H1 (cell line): ENCODE results near the gene COL4A2. TPM values are rescaled to one million over a fixed set of nuclear protein-coding genes. Genes with fewer than 3 reads are reported as not detected.

Source experiments
- CTCF ChIA-PET: fragments of 300-600 bp; sonication (Branson Sonifier 250); formaldehyde crosslinking; loops from one replicate; lab custom pipeline; 2021; ENCODE audit not compliant: partially characterized antibody; lab: Charles Lee
- POLR2A ChIA-PET: fragments of 300-600 bp; sonication (Branson Sonifier 250); formaldehyde crosslinking; loops from one replicate; lab custom pipeline; 2021; ENCODE audit warnings: inconsistent platforms; ENCODE audit not compliant: partially characterized antibody; lab: Charles Lee
- DNase-seq, 2 experiments: peaks; one replicate each; pipeline versions ENCODE4 v3.0.0 to v3.0.0-alpha.2; 2010 to 2022; ENCODE audit warnings: low spot score in 2 of 2, low read depth in 1 of 2, mixed read lengths in 1 of 2
- FAIRE-seq: peaks from 2 replicates; lab custom pipeline; 2011; peaks lifted over from hg19 to GRCh38; lab: Jason Lieb, UNC
- H2AFZ ChIP-seq: 2 replicates; pipeline ENCODE4 v1.8.1; 2012; ENCODE audit warnings: low read length, inconsistent platforms
- H2AK5ac ChIP-seq: 2 replicates; pipeline ENCODE4 v1.6.1; 2013; ENCODE audit warnings: low read depth, low read length
- H2BK120ac ChIP-seq: replicated peaks from 2 replicates; pipeline ENCODE3; 2013; ENCODE audit warnings: low read depth, low read length, inconsistent platforms
- H2BK12ac ChIP-seq: 2 replicates; pipeline ENCODE4 v1.6.1; 2013; ENCODE audit warnings: low read depth, low read length
- H2BK15ac ChIP-seq: 2 replicates; pipeline ENCODE4 v1.6.1; 2013; ENCODE audit warnings: low read length
- H2BK20ac ChIP-seq: 2 replicates; pipeline ENCODE4 v1.6.1; 2013; ENCODE audit warnings: low read length
- H2BK5ac ChIP-seq: 2 replicates; pipeline ENCODE4 v1.6.1; 2013; ENCODE audit warnings: low read depth, low read length
- H3K14ac ChIP-seq: 2 replicates; pipeline ENCODE4 v1.6.1; 2013; ENCODE audit warnings: inconsistent platforms; ENCODE audit not compliant: insufficient read length
- H3K18ac ChIP-seq: 2 replicates; pipeline ENCODE4 v1.6.1; 2013; ENCODE audit warnings: low read length; ENCODE audit errors: extremely low read depth
- H3K23ac ChIP-seq: 2 replicates; pipeline ENCODE4 v1.6.1; 2013; ENCODE audit warnings: inconsistent platforms; ENCODE audit not compliant: insufficient read length
- H3K23me2 ChIP-seq: 2 replicates; pipeline ENCODE4 v1.6.1; 2013; ENCODE audit warnings: low read depth, low read length
- H3K27ac ChIP-seq: 2 replicates; pipeline ENCODE4 v1.6.1; 2011; ENCODE audit warnings: low read depth, low read length, inconsistent platforms
- H3K27me3 ChIP-seq, 4 experiments: replicated peaks in 1 of 4; 1 replicate in 1 of 4; 2 replicates in 3 of 4; pipeline versions ENCODE4 v1.6.1 to v1.8.1; 2011 to 2013; ENCODE audit warnings: low read length in 3 of 4, mild to moderate bottlenecking in 3 of 4, inconsistent platforms in 2 of 4, mixed read lengths in 2 of 4, moderate library complexity in 1 of 4; ENCODE audit not compliant: control insufficient read depth in 3 of 4, insufficient read depth in 3 of 4; ENCODE audit errors: extremely low read depth in 1 of 4
- H3K36me3 ChIP-seq, 4 experiments: 2 replicates each; pipeline versions ENCODE4 v1.6.1 to v1.8.1; 2011 to 2013; ENCODE audit warnings: mild to moderate bottlenecking in 4 of 4, low read length in 3 of 4, moderate library complexity in 2 of 4, control low read depth in 1 of 4, inconsistent platforms in 1 of 4; ENCODE audit not compliant: insufficient read depth in 4 of 4, control insufficient read depth in 2 of 4
- H3K4ac ChIP-seq: replicated peaks from 2 replicates; pipeline ENCODE3; 2013; ENCODE audit warnings: low read length, low read depth, mixed read lengths, inconsistent platforms; ENCODE audit not compliant: insufficient read length
- H3K4me1 ChIP-seq, 4 experiments: replicated peaks in 1 of 4; 1 replicate in 1 of 4; 2 replicates in 3 of 4; pipeline versions ENCODE4 v1.6.1 to v1.8.1; 2011 to 2013; ENCODE audit warnings: low read length in 3 of 4, inconsistent platforms in 2 of 4, mixed read lengths in 1 of 4; ENCODE audit not compliant: insufficient read depth in 4 of 4, control insufficient read depth in 3 of 4
- H3K4me2 ChIP-seq, 2 experiments: 2 replicates each; pipeline versions ENCODE4 v1.6.1 to v1.8.1; 2011 to 2013; ENCODE audit warnings: low read depth in 2 of 2, low read length in 2 of 2, control low read depth in 1 of 2, inconsistent platforms in 1 of 2, mild to moderate bottlenecking in 1 of 2; ENCODE audit not compliant: insufficient read depth in 1 of 2
- H3K4me3 ChIP-seq, 4 experiments: fragments of 200-600, 300-600 bp in 1 of 4; sonication (generic), shearing (Covaris generic), sonication (Bioruptor Twin) in 1 of 4; 2 replicates each; pipeline versions ENCODE4 v1.5.1 to v1.8.1; 2011 to 2016; ENCODE audit warnings: low read length in 4 of 4, low read depth in 3 of 4, control low read depth in 2 of 4, inconsistent platforms in 2 of 4, mild to moderate bottlenecking in 2 of 4, mixed read lengths in 1 of 4, moderate library complexity in 1 of 4; ENCODE audit not compliant: insufficient read depth in 2 of 4; ENCODE audit errors: extremely low read depth in 1 of 4
- H3K56ac ChIP-seq: replicated peaks from 2 replicates; pipeline ENCODE3; 2013; ENCODE audit warnings: low read depth, mild to moderate bottlenecking, mixed read lengths, low read length, inconsistent platforms; ENCODE audit not compliant: insufficient read length
- H3K79me1 ChIP-seq: 2 replicates; pipeline ENCODE4 v1.6.1; 2013; ENCODE audit warnings: low read depth, low read length, control low read depth
- H3K79me2 ChIP-seq, 2 experiments: 2 replicates each; pipeline versions ENCODE4 v1.6.1 to v1.8.1; 2012 to 2013; ENCODE audit warnings: low read length in 2 of 2, mild to moderate bottlenecking in 2 of 2, inconsistent platforms in 1 of 2; ENCODE audit not compliant: insufficient read depth in 2 of 2, control insufficient read depth in 1 of 2
- H3K9ac ChIP-seq, 4 experiments: replicated peaks in 1 of 4; 1 replicate in 1 of 4; 2 replicates in 3 of 4; pipeline versions ENCODE4 v1.6.1 to v1.8.1; 2011 to 2013; ENCODE audit warnings: low read depth in 3 of 4, low read length in 3 of 4, control low read depth in 2 of 4, mild to moderate bottlenecking in 2 of 4, moderate library complexity in 2 of 4, inconsistent platforms in 1 of 4; ENCODE audit errors: extremely low read depth in 1 of 4
- H3K9me3 ChIP-seq, 2 experiments: 2 replicates each; pipeline versions ENCODE4 v1.6.1 to v1.8.1; 2012 to 2013; ENCODE audit warnings: mild to moderate bottlenecking in 2 of 2, moderate library complexity in 2 of 2, control low read depth in 1 of 2, inconsistent platforms in 1 of 2, low read depth in 1 of 2, low read length in 1 of 2, mixed read lengths in 1 of 2; ENCODE audit not compliant: insufficient read depth in 2 of 2
- H4K20me1 ChIP-seq, 2 experiments: replicated peaks in 1 of 2; 2 replicates each; pipeline versions ENCODE3 to v1.8.1; 2011 to 2013; ENCODE audit warnings: inconsistent platforms in 2 of 2, low read length in 2 of 2, mild to moderate bottlenecking in 1 of 2; ENCODE audit not compliant: insufficient read depth in 2 of 2, control insufficient read depth in 1 of 2
- H4K5ac ChIP-seq: 2 replicates; pipeline ENCODE4 v1.6.1; 2013; ENCODE audit warnings: low read length, low read depth, mixed read lengths, inconsistent platforms; ENCODE audit not compliant: insufficient read length
- H4K8ac ChIP-seq: 2 replicates; pipeline ENCODE4 v1.8.0; 2013; ENCODE audit warnings: mild to moderate bottlenecking, moderate library complexity, low read length, inconsistent platforms; ENCODE audit not compliant: insufficient read depth; ENCODE audit errors: extremely low read depth
- H4K91ac ChIP-seq: replicated peaks from 2 replicates; pipeline ENCODE3; 2013; ENCODE audit warnings: low read length, mixed read lengths, inconsistent platforms; ENCODE audit not compliant: insufficient read length
- ATF3 ChIP-seq: IDR thresholded peaks from 2 replicates; pipeline ENCODE4 v1.6.1; 2011; ENCODE audit warnings: low read depth, mild to moderate bottlenecking, low read length; ENCODE audit not compliant: insufficient read depth
- WGBS, 2 experiments: shearing (Covaris generic) in 1 of 2; methylation state at CpG; one replicate each; pipeline versions ENCODE4 v1.1.6 to v1.1.7; 2013 to 2015; ENCODE audit warnings: low lambda C conversion rate in 2 of 2, mixed read lengths in 2 of 2, inconsistent platforms in 1 of 2, low coverage in 1 of 2, missing lambda C conversion rate in 1 of 2; ENCODE audit not compliant: insufficient replicate concordance in 2 of 2, insufficient coverage in 1 of 2, insufficient read length in 1 of 2; ENCODE audit errors: extremely low coverage in 1 of 2, missing lambda C conversion rate in 1 of 2; 5-methylcytosine and 5-hydroxymethylcytosine counted together
- polyA plus RNA-seq, 7 experiments: library from polyadenylated mRNA; depleted of rRNA in 3 of 7; stranded (reverse) in 5 of 7; unstranded in 2 of 7; fragments of >200 nt in 5 of 7; fragments of 200-250 nt in 2 of 7; gene quantifications; 1 replicate in 5 of 7; 2 replicates in 1 of 7; 4 replicates in 1 of 7; pipeline versions ENCODE4 v1.2.1 to v1.2.3, GENCODE V29; 2011 to 2013; ENCODE audit warnings: missing spikeins in 2 of 7, mixed read lengths in 2 of 7
- total RNA-seq: library from RNA; stranded (reverse); fragmentation: NEBNext Ultra II Directional; extraction: Animal tissue kit (Norgen Biotek cat#: 25700); gene quantifications from 2 replicates; pipeline ENCODE4 v1.2.1, GENCODE V29; 2021

COL4A2 gene
- total and polyA plus RNA-seq, 2 of the 8 experiments (the other 6 are each of a cell fraction or from before 2014, with no cell fraction given), result 80.4 to 87.3 TPM

GRCh38 chr13:110519046-110519445 is 212.0 kb downstream of the COL4A2 start:
- Histone ChIP-seq H3K23me2 (no peaks in the 10 kb centered on the region), H3K36me3 (no peaks in the 10 kb centered on the region; a peak in 1 of 8 replicates), H3K9me3 (no peaks in the 10 kb centered on the region), H2BK12ac (0 out of 2 replicates have a peak overlapping the region, but pooled peaks have one; percentile 17), H3K79me1 (peaks cover 3% of the 10 kb centered on the region; the same call in 1 of the 2 replicates), H3K56ac (no peak overlapping the region), H3K27ac (no peak overlapping the region), H4K5ac (no peak overlapping the region), H3K18ac (no peak overlapping the region), H2BK20ac (no peak overlapping the region), H3K9ac (no peak overlapping the region), H3K27me3 (no peaks in the 10 kb centered on the region), H2BK120ac (no peak overlapping the region), H3K4me3 (no peak overlapping the region), H2BK15ac (no peak overlapping the region), H3K79me2 (no peaks in the 10 kb centered on the region), H4K20me1 (no peaks in the 10 kb centered on the region), H2AFZ (no peak overlapping the region), H2AK5ac (no peak overlapping the region), H3K23ac (no peak overlapping the region), H3K4me1 (no peaks in the 10 kb centered on the region), H4K91ac (no peak overlapping the region), H3K4me2 (no peak overlapping the region), H3K4ac (no peak overlapping the region), H2BK5ac (peak overlapping the region; percentile 66; the same call in 1 of the 2 replicates), H4K8ac (no peak overlapping the region), H3K14ac (no peak overlapping the region)
- POLR2A ChIA-PET, result interaction anchor here (1.1 to 1.5 kb wide), 3 partner anchors 9 to 19 kb away, joined by 3 to 4 read pairs (median 4); no protein-coding TSS in a partner anchor
- no peak for FAIRE-seq
- CTCF ChIA-PET, result interaction anchor here (0.6 to 2.1 kb wide), 9 partner anchors 9 to 705 kb away, joined by 3 to 20 read pairs (median 3); no protein-coding TSS in a partner anchor
- DNase-seq, result no peak
- WGBS, 2 experiments, result 92% methylated on average over 16 of the region's 16 CpGs; no CpG with 5 or more reads in 1 of the 2 experiments
- no peak for TF ChIP-seq ATF3
